Activated CD4-positive, alpha-beta T cell treated with anti-CD3 and anti-CD28 coated beads for 36 hours (primary cell): ENCODE data around the gene TMOD3. TPM values are rescaled to one million over a fixed set of nuclear protein-coding genes. Genes with fewer than 3 reads are reported as not detected.
A peak's percentile ranks its signal among the peaks of the same experiment; 100 is the strongest.

ENCODE experiments used
- ATAC-seq: fragments of 200-7000 bp; cut with Tn5 transposase; one replicate; pipeline ENCODE4 v1.10.0; 2021; ENCODE audit warnings: mild to moderate bottlenecking, moderate library complexity
- CTCF ChIA-PET: fragments of 350-600 bp; sonication (Branson Sonifier 250); formaldehyde crosslinking; loops from one replicate; lab custom pipeline; 2021; ENCODE audit warnings: antibody characterized with exemption; lab: Charles Lee
- POLR2A ChIA-PET: fragments of 350-600 bp; sonication (Branson Sonifier 250); formaldehyde crosslinking; loops from one replicate; lab custom pipeline; 2021; ENCODE audit warnings: antibody characterized with exemption, inconsistent platforms; lab: Charles Lee
- DNase-seq: peaks from one replicate; pipeline ENCODE4 v3.0.0-alpha.2; 2020
- H3K27ac Mint-ChIP-seq: one replicate; pipeline ENCODE4 v1.8.0; 2021; ENCODE audit warnings: mixed read lengths
- H3K27me3 Mint-ChIP-seq: one replicate; pipeline ENCODE4 v1.8.0; 2021; ENCODE audit warnings: mixed read lengths
- H3K36me3 Mint-ChIP-seq: one replicate; pipeline ENCODE4 v1.8.0; 2021; ENCODE audit warnings: low read depth, mixed read lengths
- H3K4me1 Mint-ChIP-seq: one replicate; pipeline ENCODE4 v1.8.0; 2021; ENCODE audit warnings: mixed read lengths
- H3K4me3 Mint-ChIP-seq: one replicate; pipeline ENCODE4 v1.8.0; 2021; ENCODE audit warnings: mild to moderate bottlenecking, moderate library complexity, mixed read lengths
- H3K9me3 Mint-ChIP-seq: one replicate; pipeline ENCODE4 v1.8.0; 2021; ENCODE audit warnings: low read depth, mixed read lengths
- intact Hi-C, 2 experiments: fragments of 100-400 bp; cut with DNase I in 1 of 2; cut with micrococcal nuclease in 1 of 2; formaldehyde crosslinking; loops; one replicate each; pipeline versions ENCODE4 v1.14.2 to v1.15.1; 2022 to 2024; cut with DNase I, micrococcal nuclease
- total RNA-seq, 2 experiments: library from RNA; stranded (reverse); gene quantifications; one replicate each; pipeline ENCODE4 v1.2.3, GENCODE V29; 2021

The TMOD3 gene
- total RNA-seq, 2 experiments from 2014 or later, result 52.4 to 55.7 TPM

- Mint-ChIP-seq H3K27ac (no peak overlapping the region), H3K9me3 (no peaks in the 10 kb centered on the region), H3K4me1 (no peaks in the 10 kb centered on the region), H3K4me3 (no peak overlapping the region), H3K36me3 (peaks cover 9% of the 10 kb centered on the region), H3K27me3 (no peaks in the 10 kb centered on the region)
- intact Hi-C loops, result no loop called here
- ChIA-PET CTCF (interaction anchor here (0.6 to 1.4 kb wide), 5 partner anchors 67 to 150 kb away, joined by 3 to 4 read pairs (median 4); no protein-coding TSS in a partner anchor), POLR2A (no interaction called here)
- DNase-seq (no peak), ATAC-seq (no peak)
These were observed 29.9 kb upstream of the TMOD3 start for GRCh38 chr15:51799282-51800252.

DNA sequence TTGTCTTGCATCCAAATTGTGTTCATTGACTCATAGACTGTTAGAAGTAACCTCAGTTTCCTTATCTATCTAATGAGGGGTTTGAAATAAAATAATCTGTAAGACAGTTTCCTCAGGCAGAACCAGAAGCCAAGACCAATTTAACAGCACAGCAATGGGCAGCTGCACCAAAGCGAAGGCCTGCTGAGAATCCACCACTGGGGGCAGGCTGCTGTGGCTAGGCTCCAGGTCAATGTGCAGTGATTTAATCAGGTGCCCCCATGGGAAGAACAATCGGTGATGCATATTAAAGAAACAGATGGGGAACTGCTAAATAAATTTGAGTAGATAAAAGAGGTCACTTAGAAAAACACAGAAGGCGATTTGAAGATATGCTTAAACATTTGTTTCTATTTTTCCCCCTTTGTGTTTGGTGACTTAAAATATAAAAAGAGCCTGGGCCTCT lies 28.0 kb upstream of the TMOD3 start:
- Mint-ChIP-seq H3K9me3 (no peaks in the 10 kb centered on the region), H3K27me3 (no peaks in the 10 kb centered on the region), H3K4me3 (no peak overlapping the region), H3K27ac (no peak overlapping the region), H3K36me3 (peaks cover 10% of the 10 kb centered on the region), H3K4me1 (no peaks in the 10 kb centered on the region)
- peak; percentile 25 for DNase-seq
- ChIA-PET CTCF (interaction anchor here (0.7 to 1.4 kb wide), 3 partner anchors 21 to 215 kb away, joined by 3 read pairs; no protein-coding TSS in a partner anchor), POLR2A (no interaction called here)
- intact Hi-C loops, result no loop called here
- no peak for ATAC-seq

GRCh38 chr15:51802593-51802992 lies 26.9 kb upstream of the TMOD3 start:
- no peak overlapping the region for H3K27ac Mint-ChIP-seq
- H3K9me3 Mint-ChIP-seq, result no peaks in the 10 kb centered on the region
- ATAC-seq (no peak), DNase-seq (no peak)
- H3K27me3 Mint-ChIP-seq, result no peaks in the 10 kb centered on the region
- H3K4me1 Mint-ChIP-seq, result no peaks in the 10 kb centered on the region
- peaks cover 15% of the 10 kb centered on the region for H3K36me3 Mint-ChIP-seq
- intact Hi-C loops, result no loop called here
- H3K4me3 Mint-ChIP-seq, result no peak overlapping the region
- CTCF ChIA-PET, result interaction anchor here (0.7 to 1.4 kb wide), 3 partner anchors 22 to 829 kb away, joined by 3 read pairs; no protein-coding TSS in a partner anchor
- POLR2A ChIA-PET, result no interaction called here

DNA sequence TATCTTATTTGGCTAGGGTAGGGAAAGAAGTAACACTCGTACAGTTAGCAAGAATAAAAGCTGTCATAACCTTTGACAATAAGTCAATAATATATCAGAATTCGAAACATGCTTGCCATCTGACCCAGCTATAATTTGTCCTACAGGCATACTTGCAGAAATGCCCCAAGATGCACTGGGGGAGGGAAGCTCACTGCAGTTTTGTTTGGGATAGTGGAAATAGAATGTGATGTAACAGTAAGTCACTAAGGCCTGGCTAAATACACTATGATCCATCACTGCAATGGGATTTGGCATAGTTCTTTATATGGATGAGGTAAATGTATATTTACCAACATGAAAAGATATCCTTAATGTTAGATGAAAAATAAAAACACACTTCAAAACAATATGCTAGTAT lies 25.5 kb upstream of the TMOD3 start:
- peaks cover 14% of the 10 kb centered on the region for H3K36me3 Mint-ChIP-seq
- intact Hi-C loops, result no loop called here
- no peak overlapping the region for H3K4me3 Mint-ChIP-seq
- DNase-seq (no peak), ATAC-seq (no peak)
- no peaks in the 10 kb centered on the region for H3K4me1 Mint-ChIP-seq
- POLR2A ChIA-PET, result no interaction called here
- no peaks in the 10 kb centered on the region for H3K9me3 Mint-ChIP-seq
- no peak overlapping the region for H3K27ac Mint-ChIP-seq
- no peaks in the 10 kb centered on the region for H3K27me3 Mint-ChIP-seq
- CTCF ChIA-PET, result no interaction called here

GRCh38 chr15:51806123-51806522 lies 23.3 kb upstream of the TMOD3 start:
- no peak overlapping the region for H3K4me3 Mint-ChIP-seq
- no peak for ATAC-seq
- H3K27ac Mint-ChIP-seq, result no peak overlapping the region
- H3K4me1 Mint-ChIP-seq, result no peaks in the 10 kb centered on the region
- peaks cover 13% of the 10 kb centered on the region for H3K36me3 Mint-ChIP-seq
- intact Hi-C loops, result no loop called here
- DNase-seq, result no peak
- no peaks in the 10 kb centered on the region for H3K27me3 Mint-ChIP-seq
- no peaks in the 10 kb centered on the region for H3K9me3 Mint-ChIP-seq
- POLR2A ChIA-PET, result no interaction called here
- CTCF ChIA-PET, result interaction anchor here (0.7 to 1.0 kb wide), 2 partner anchors 156 to 219 kb away, joined by 3 read pairs; no protein-coding TSS in a partner anchor

- ChIA-PET POLR2A (no interaction called here), CTCF (interaction anchor here (0.6 to 0.7 kb wide), 2 partner anchors 26 to 156 kb away, joined by 3 read pairs; no protein-coding TSS in a partner anchor)
- H3K27me3 Mint-ChIP-seq, result no peaks in the 10 kb centered on the region
- no peaks in the 10 kb centered on the region for H3K4me1 Mint-ChIP-seq
- H3K36me3 Mint-ChIP-seq, result peaks cover 10% of the 10 kb centered on the region
- no peaks in the 10 kb centered on the region for H3K9me3 Mint-ChIP-seq
- ATAC-seq, result no peak
- DNase-seq, result no peak
- H3K27ac Mint-ChIP-seq, result no peak overlapping the region
- intact Hi-C loops, result no loop called here
- no peak overlapping the region for H3K4me3 Mint-ChIP-seq
These were observed 20.0 kb upstream of the TMOD3 start for GRCh38 chr15:51809457-51809856.

DNA sequence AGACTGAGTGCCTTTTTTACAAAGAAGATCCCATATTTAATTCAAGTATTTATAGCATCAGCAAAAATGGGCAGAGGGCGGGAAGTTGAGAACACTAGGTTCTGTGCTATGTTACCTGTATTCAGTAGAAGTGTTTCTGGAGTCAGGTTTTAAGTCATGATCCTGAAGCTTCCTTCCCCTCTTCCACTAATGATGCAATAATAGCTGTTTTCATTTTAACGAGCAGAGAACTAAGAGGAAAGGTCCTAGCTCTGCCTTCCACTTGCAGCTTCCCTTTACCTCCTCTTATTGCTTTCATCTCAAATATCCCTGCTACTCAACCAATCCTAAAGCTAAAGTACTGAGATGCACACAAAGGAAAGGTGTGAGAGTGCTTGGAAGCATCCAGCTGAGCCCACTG lies 16.9 kb upstream of the TMOD3 start:
- Mint-ChIP-seq H3K4me1 (no peaks in the 10 kb centered on the region), H3K9me3 (no peaks in the 10 kb centered on the region), H3K36me3 (peaks cover 7% of the 10 kb centered on the region), H3K27me3 (no peaks in the 10 kb centered on the region), H3K4me3 (no peak overlapping the region), H3K27ac (no peak overlapping the region)
- DNase-seq (no peak), ATAC-seq (no peak)
- ChIA-PET CTCF (interaction anchor here (0.6 kb wide), 1 partner anchor 285 kb away, joined by 3 read pairs; no protein-coding TSS in a partner anchor), POLR2A (no interaction called here)
- intact Hi-C loops, result no loop called here

DNA sequence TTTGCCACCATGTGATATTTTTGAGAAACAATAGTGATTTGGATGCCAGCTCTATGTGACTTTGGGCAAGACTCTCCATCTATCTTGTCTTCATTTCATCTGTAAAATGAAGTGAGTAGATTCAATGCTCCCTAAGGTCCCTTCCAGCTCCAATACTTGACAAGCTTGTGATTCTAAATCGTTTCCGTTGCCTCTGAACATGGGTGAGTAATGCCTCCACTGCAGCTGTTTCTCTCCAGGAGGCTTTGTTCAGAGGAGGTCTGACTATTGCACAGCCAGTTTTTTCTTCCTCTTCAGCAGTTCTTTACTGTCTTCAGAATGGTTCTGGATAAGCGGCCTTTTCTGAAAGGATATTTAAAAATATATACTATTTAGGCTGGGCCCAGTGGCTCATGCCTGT lies 14.8 kb upstream of the TMOD3 start:
- POLR2A ChIA-PET, result no interaction called here
- intact Hi-C loops, result no loop called here
- DNase-seq (no peak), ATAC-seq (no peak)
- no peak overlapping the region for H3K4me3 Mint-ChIP-seq
- CTCF ChIA-PET, result interaction anchor here (0.6 to 1.1 kb wide), 2 partner anchors 38 to 164 kb away, joined by 3 read pairs; no protein-coding TSS in a partner anchor
- no peaks in the 10 kb centered on the region for H3K27me3 Mint-ChIP-seq
- H3K36me3 Mint-ChIP-seq, result peaks cover 2% of the 10 kb centered on the region
- no peak overlapping the region for H3K27ac Mint-ChIP-seq
- no peaks in the 10 kb centered on the region for H3K9me3 Mint-ChIP-seq
- no peaks in the 10 kb centered on the region for H3K4me1 Mint-ChIP-seq

DNA sequence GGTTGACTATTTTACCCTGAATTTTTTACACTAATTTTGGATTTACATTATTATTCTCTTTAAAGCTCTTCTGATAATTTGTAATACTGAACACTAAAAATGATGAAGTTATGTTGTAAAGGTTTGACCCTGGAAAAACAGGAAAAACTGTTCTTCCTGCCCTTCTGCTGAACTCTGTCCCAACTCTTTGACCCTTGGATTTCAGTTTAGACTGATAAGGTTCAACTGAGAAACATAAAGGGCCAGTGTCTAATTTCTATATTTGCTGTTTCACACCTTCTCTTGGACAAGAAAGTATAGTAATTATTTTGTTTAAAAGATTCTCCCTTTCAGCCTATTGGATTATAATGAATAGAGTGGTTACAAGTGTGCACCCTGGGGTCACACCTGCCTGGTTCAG lies 12.8 kb upstream of the TMOD3 start:
- ChIA-PET POLR2A (no interaction called here), CTCF (no interaction called here)
- H3K27me3 Mint-ChIP-seq, result no peaks in the 10 kb centered on the region
- peaks cover 8% of the 10 kb centered on the region for H3K36me3 Mint-ChIP-seq
- H3K4me3 Mint-ChIP-seq, result no peak overlapping the region
- ATAC-seq, result no peak
- H3K4me1 Mint-ChIP-seq, result no peaks in the 10 kb centered on the region
- intact Hi-C loops, result no loop called here
- no peak for DNase-seq
- H3K9me3 Mint-ChIP-seq, result peaks cover 12% of the 10 kb centered on the region
- H3K27ac Mint-ChIP-seq, result no peak overlapping the region

DNA sequence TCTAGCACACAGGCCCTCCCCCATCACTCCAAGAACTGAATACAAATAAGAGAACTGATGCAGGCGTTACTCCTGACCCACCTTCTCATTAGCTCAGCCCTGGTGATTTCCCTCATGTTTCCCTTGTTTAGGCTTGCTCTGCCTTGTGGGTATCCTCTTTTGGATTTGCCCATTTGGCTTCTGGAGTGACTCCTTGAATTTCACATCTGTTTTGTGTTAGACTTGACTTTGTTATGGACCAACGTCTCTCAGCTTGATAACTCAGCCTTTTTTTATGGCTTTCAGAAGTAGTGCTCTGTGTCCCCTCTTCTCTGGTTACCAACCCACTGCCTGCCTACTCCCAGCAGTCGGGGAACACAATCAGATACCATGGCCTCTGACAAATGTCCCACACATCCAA lies 11.3 kb upstream of the TMOD3 start:
- no peaks in the 10 kb centered on the region for H3K4me1 Mint-ChIP-seq
- CTCF ChIA-PET, result no interaction called here
- no peak for ATAC-seq
- H3K27ac Mint-ChIP-seq, result no peak overlapping the region
- no peak overlapping the region for H3K4me3 Mint-ChIP-seq
- H3K36me3 Mint-ChIP-seq, result peaks cover 8% of the 10 kb centered on the region
- intact Hi-C loops, result no loop called here
- no peak for DNase-seq
- H3K9me3 Mint-ChIP-seq, result peaks cover 14% of the 10 kb centered on the region
- H3K27me3 Mint-ChIP-seq, result no peaks in the 10 kb centered on the region
- POLR2A ChIA-PET, result no interaction called here

GRCh38 chr15:51825698-51826097 lies 3.8 kb upstream of the TMOD3 start:
- ChIA-PET POLR2A (interaction anchor here (0.6 kb wide), 1 partner anchor 18 kb away, joined by 4 read pairs; no protein-coding TSS in a partner anchor), CTCF (interaction anchor here (0.6 to 1.6 kb wide), 3 partner anchors 62 to 516 kb away, joined by 3 to 5 read pairs (median 3); partner anchors contain the start of gene LYSMD2)
- no peak overlapping the region for H3K4me3 Mint-ChIP-seq
- peaks cover 11% of the 10 kb centered on the region for H3K4me1 Mint-ChIP-seq
- DNase-seq, result no peak
- peaks cover 3% of the 10 kb centered on the region for H3K36me3 Mint-ChIP-seq
- H3K27me3 Mint-ChIP-seq, result no peaks in the 10 kb centered on the region
- intact Hi-C loops, result loop anchor here in 1 of 2 experiments (5.0 kb wide), 2 partner anchors 73 to 197 kb away; partner anchors contain the start of gene TMOD2
- ATAC-seq, result no peak
- peaks cover 9% of the 10 kb centered on the region for H3K9me3 Mint-ChIP-seq
- no peak overlapping the region for H3K27ac Mint-ChIP-seq
